ENCODE measurements around the gene ZNF451. TPM values are rescaled to one million over a fixed set of nuclear protein-coding genes. Genes with fewer than 3 reads are reported as not detected.

ZNF451 gene
- total RNA-seq, 1 donor, result 77.5 TPM

- no peak overlapping the region for H3K4me3 ChIP-seq (ENCODE audit: low read depth, low read length)
- no peak for DNase-seq (ENCODE audit: low read depth)
- no peak for TF ChIP-seq CTCF (IDR thresholded peaks at IDR 0.05; ENCODE audit: insufficient read depth, low read length)
Observed at GRCh38 chr6:57137350-57137749, 47.4 kb downstream of the ZNF451 start.

- DNase-seq (ENCODE audit: low read depth), result no peak
- TF ChIP-seq CTCF (IDR thresholded peaks at IDR 0.05; ENCODE audit: insufficient read depth, low read length), result no peak
- no peak overlapping the region for H3K4me3 ChIP-seq (ENCODE audit: low read depth, low read length)
Observed at GRCh38 chr6:57138026-57138425, 48.0 kb downstream of the ZNF451 start.

GRCh38 chr6:57141451-57142177 is 51.6 kb downstream of the ZNF451 start:
- no peak for TF ChIP-seq CTCF (IDR thresholded peaks at IDR 0.05; ENCODE audit: insufficient read depth, low read length)
- DNase-seq (ENCODE audit: low read depth), result no peak
- no peak overlapping the region for H3K4me3 ChIP-seq (ENCODE audit: low read depth, low read length)

GRCh38 chr6:57142178-57142525 is 52.2 kb downstream of the ZNF451 start:
- no peak for TF ChIP-seq CTCF (IDR thresholded peaks at IDR 0.05; ENCODE audit: insufficient read depth, low read length)

GRCh38 chr6:57143690-57144089 is 53.7 kb downstream of the ZNF451 start:
- H3K4me3 ChIP-seq (ENCODE audit: low read depth, low read length), result no peak overlapping the region
- TF ChIP-seq CTCF (IDR thresholded peaks at IDR 0.05; ENCODE audit: insufficient read depth, low read length), result no peak
- no peak for DNase-seq (ENCODE audit: low read depth)

More at GRCh38 chr6:57142178-57142525, 52.2 kb downstream of the ZNF451 start:
- H3K4me3 ChIP-seq (ENCODE audit: low read depth, low read length), result no peak overlapping the region
- DNase-seq (ENCODE audit: low read depth), result no peak

- TF ChIP-seq CTCF (IDR thresholded peaks at IDR 0.05; ENCODE audit: insufficient read depth, low read length), result no peak
- no peak overlapping the region for H3K4me3 ChIP-seq (ENCODE audit: low read depth, low read length)
- no peak for DNase-seq (ENCODE audit: low read depth)
Observed at GRCh38 chr6:57147401-57147800, 57.4 kb downstream of the ZNF451 start.
